Activated CD4-positive, alpha-beta T cell treated with anti-CD3 and anti-CD28 coated beads, Interleukin-2, amount 50 U/mL, for 4 hours (primary cell): ENCODE measurements around the gene SPIN2B.

Experiments used
- DNase-seq, 2 experiments: peaks; one replicate each; pipeline ENCODE4 v3.0.0-alpha.2; 2020

SPIN2B gene

GRCh38 chrX:57070185-57070984, 51.0 kb downstream of the SPIN2B start:
- no peak for DNase-seq
